GM21825 (cell line): ENCODE measurements around the gene RNF182.

Experiments
- ATAC-seq: cut with Tn5 transposase; IDR thresholded peaks from one replicate; pipeline ENCODE4 v1.9.1; 2021; ENCODE audit warnings: mild to moderate bottlenecking, moderate library complexity; ENCODE audit not compliant: unreplicated experiment

The RNF182 gene

GRCh38 chr6:14026831-14027539, 102.2 kb downstream of the RNF182 start:
- no peak for ATAC-seq

GRCh38 chr6:14028631-14029030, 103.9 kb downstream of the RNF182 start:
- ATAC-seq = no peak

GRCh38 chr6:14029605-14030004, 104.9 kb downstream of the RNF182 start:
- ATAC-seq = no peak
